Fibroblast of lung (primary cell): ENCODE results near the gene PIEZO2.

Experiments used
- CTCF ChIP-seq, 2 donors: IDR thresholded peaks in 1 of 2; conservative IDR thresholded peaks in 1 of 2; 1 replicate in 1 of 2; 2 replicates in 1 of 2; pipeline ENCODE4 v1.5.1; 2011 to 2012; ENCODE audit warnings: low read length in 2 of 2, control low read depth in 1 of 2, inconsistent platforms in 1 of 2, low read depth in 1 of 2, mild to moderate bottlenecking in 1 of 2
- EZH2 ChIP-seq: IDR thresholded peaks from 2 replicates; pipeline ENCODE4 v1.5.1; 2012; ENCODE audit warnings: low read length, control low read depth, mild to moderate bottlenecking; ENCODE audit errors: missing control alignments

GRCh38 chr18:10937743-10938640 is 211.4 kb downstream of the PIEZO2 start:
- TF ChIP-seq CTCF (conservative IDR thresholded peaks at IDR 0.05 in 1 of 2, IDR thresholded peaks at IDR 0.05 in 1 of 2; ENCODE audit: low read depth in 1 of 2, low read length in 2 of 2): no peak
- no peak for TF ChIP-seq EZH2
